Lower lobe of right lung (tissue), 2 donors: ENCODE measurements around the gene NAA80. TPM values are rescaled to one million over a fixed set of nuclear protein-coding genes. Genes with fewer than 3 reads are reported as not detected.

ENCODE experiments used
- ATAC-seq, 2 donors: fragments of 200-7000 bp; cut with Tn5 transposase; one replicate each; pipeline ENCODE4 v1.9.1; 2020 to 2022; ENCODE audit warnings: mild to moderate bottlenecking in 2 of 2, moderate library complexity in 2 of 2
- DNase-seq: peaks from one replicate; pipeline ENCODE4 v3.0.0-alpha.2; 2020
- H3K27ac ChIP-seq: fragments of 200-600 bp; one replicate; pipeline ENCODE4 v1.8.0; 2022
- H3K27me3 ChIP-seq: fragments of 200-600 bp; one replicate; pipeline ENCODE4 v1.8.0; 2022; ENCODE audit warnings: low read depth
- H3K36me3 ChIP-seq: fragments of 200-600 bp; one replicate; pipeline ENCODE4 v1.8.0; 2022; ENCODE audit warnings: mild to moderate bottlenecking
- H3K4me1 ChIP-seq: fragments of 200-600 bp; one replicate; pipeline ENCODE4 v1.8.0; 2022
- H3K4me3 ChIP-seq: fragments of 200-600 bp; one replicate; pipeline ENCODE4 v1.8.0; 2022; ENCODE audit warnings: mild to moderate bottlenecking
- H3K9me3 ChIP-seq: fragments of 200-600 bp; one replicate; pipeline ENCODE4 v1.8.0; 2022
- CTCF ChIP-seq: fragments of 200-600 bp; IDR thresholded peaks from one replicate; pipeline ENCODE4 v1.8.0; 2022; ENCODE audit warnings: antibody characterized with exemption, mild to moderate bottlenecking
- intact Hi-C: fragments of 100-400 bp; cut with DNase I; formaldehyde crosslinking; loops from one replicate; pipeline ENCODE4 v1.11.0; 2022
- total RNA-seq: library from RNA; stranded (reverse); fragmentation: NEBNext Ultra II Directional; extraction: Animal tissue kit (Norgen Biotek cat#: 25700); gene quantifications from one replicate; pipeline ENCODE4 v1.2.1, GENCODE V29; 2021
- donor health status: DM: no; HTN: yes; CAD: no; lungs with severe emphysema.

The NAA80 gene
- total RNA-seq, 1 donor from 2014 or later: 9.3 TPM

DNA sequence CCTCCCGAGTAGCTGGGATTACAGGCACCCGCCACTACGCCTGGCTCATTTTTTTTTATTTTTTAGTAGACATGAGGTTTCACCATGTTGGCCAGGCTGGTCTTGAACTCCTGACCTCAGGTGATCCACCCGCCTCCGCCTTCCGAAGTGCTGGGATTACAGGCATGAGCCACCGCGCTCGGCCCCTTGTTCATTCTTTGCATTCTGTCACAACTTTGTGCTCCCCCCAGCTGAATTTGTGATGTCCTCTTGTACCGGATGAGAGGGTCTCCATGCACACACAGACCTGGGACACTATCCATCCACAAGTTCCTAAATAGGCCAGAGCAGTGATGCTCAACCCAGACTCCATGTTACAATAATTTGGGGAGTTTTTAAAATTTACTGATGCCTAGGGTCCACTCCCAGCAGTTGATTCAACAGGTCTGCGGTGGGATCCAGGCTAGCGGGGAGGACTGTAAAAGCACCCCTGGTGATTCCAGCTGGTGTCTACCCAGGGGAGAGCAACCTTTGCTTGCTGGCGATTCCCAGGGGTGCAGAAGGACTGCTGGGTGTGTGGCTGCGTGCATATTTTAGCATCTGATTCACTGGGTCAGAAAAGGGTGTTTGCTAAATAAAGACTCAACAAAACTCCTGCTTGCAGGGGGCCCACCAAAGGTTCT, 40.4 kb upstream of the NAA80 start:
- peak overlapping the region; percentile 84 for H3K4me3 ChIP-seq
- intact Hi-C loops: no loop called here

DNA sequence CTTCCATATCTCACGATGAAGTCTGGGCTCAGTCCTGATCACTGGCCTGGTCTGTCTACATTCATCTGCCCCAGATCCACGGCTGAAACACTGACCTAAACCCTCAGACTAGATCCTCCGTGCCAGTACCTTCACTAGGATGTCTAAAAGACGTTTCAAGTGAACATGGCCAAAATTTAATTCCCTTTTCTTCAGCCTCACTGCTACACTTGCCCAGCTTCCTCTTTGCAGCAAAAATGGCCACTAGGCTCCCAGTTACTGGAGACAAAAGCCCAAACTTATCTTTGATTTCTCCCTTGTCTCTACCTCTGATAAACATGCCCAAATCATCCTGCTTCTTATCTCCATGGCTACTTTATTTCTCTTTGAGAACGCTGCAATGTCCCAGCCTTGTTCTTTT, 39.8 kb upstream of the NAA80 start:
- Histone ChIP-seq H3K4me3 (peak overlapping the region; percentile 84), H3K9me3 (no peaks in the 10 kb centered on the region), H3K4me1 (peaks cover 69% of the 10 kb centered on the region), H3K27ac (peak overlapping the region; percentile 98), H3K36me3 (no peaks in the 10 kb centered on the region), H3K27me3 (no peaks in the 10 kb centered on the region)
- DNase-seq (no peak), ATAC-seq (no peak)
- no peak for TF ChIP-seq CTCF
- intact Hi-C loops: no loop called here

More for the DNA sequence above, 40.4 kb upstream of the NAA80 start:
- H3K4me1 ChIP-seq: peaks cover 63% of the 10 kb centered on the region
- H3K36me3 ChIP-seq: no peaks in the 10 kb centered on the region
- no peak for TF ChIP-seq CTCF
- H3K9me3 ChIP-seq: no peaks in the 10 kb centered on the region
- ATAC-seq (no peak), DNase-seq (peak; percentile 48)
- peak overlapping the region; percentile 98 for H3K27ac ChIP-seq
- no peaks in the 10 kb centered on the region for H3K27me3 ChIP-seq

DNA sequence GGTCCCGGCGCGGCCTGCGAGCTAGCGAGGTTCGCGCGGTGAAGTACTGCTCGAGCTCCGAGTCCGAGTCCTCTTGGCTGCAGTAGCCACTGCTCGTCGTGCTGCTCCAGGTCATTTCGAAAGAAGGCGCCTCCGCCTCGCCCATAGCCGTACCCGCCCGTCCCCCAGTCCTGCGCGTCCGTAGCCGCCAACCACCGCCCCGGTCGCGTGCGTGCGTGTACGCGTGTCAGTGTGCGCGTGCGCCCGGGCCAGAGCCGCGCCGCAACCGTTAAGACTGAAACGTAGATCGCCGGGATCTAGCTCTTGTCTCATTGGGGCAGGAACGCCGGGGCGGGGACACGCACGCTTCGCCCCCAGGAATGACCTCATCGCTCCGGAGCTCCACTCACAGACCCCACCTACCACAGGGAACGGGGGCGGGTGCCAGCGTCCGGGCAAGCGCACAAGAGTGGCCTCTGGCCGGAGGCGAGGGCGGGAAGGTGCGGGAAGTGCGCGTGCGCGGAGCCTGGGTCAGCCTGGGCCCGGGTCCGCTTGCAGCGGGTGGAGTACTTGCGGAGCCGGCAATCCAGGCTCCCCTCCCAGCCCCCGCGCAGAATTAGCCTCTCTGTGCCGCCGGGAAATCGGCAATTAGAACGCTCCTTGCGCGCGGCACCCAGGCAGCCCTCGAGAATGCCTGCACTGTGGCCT, 38.1 kb upstream of the NAA80 start:
- ATAC-seq (peak; percentile 91 to 95), DNase-seq (peak; percentile 100)
- Histone ChIP-seq H3K9me3 (no peaks in the 10 kb centered on the region), H3K4me1 (peaks cover 78% of the 10 kb centered on the region), H3K27me3 (no peaks in the 10 kb centered on the region), H3K36me3 (peaks cover 11% of the 10 kb centered on the region), H3K27ac (peak overlapping the region; percentile 98), H3K4me3 (peak overlapping the region; percentile 84)
- TF ChIP-seq CTCF: no peak
- intact Hi-C loops: no loop called here

DNA sequence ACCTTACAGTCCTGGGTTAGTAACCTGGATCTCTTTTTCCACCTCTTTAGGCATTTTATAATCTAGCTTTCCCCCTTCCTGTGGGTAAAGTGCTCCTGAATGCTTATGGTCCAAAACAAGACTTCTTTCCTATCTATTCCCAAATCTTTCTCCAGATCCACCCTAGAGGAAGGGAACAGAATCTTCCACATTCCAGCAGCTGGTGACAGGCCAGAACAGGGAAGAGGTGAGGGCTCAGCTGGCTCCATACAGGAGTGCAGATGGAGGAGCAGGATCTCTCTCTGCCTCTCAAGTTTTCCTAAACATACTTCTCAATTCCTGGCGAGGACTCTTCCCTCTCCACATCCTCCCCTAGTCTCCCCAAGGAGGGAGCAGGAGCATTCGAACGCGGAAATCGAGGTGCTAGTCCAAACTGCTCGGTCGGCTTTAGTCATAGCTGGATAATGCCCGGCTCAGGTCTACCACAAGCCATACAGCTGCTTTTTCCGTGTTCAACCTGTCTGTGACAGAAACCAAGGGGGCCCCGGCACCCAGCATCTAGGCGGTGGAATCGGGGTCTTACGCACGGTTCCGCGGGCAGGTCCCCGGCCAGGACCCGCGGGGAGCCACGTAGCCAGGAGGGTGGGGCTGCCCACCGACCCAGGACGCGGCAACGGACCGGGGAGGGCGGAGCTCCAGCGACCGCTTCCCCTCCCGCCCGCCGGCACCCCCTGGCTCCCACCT, 37.4 kb upstream of the NAA80 start:
- intact Hi-C loops: no loop called here
- Histone ChIP-seq H3K4me1 (peaks cover 73% of the 10 kb centered on the region), H3K27me3 (no peaks in the 10 kb centered on the region), H3K27ac (peak overlapping the region; percentile 98), H3K36me3 (peaks cover 18% of the 10 kb centered on the region), H3K4me3 (peak overlapping the region; percentile 84), H3K9me3 (no peaks in the 10 kb centered on the region)
- TF ChIP-seq CTCF: no peak
- DNase-seq (no peak), ATAC-seq (peak in 1 of 2 donors; percentile 47)

- TF ChIP-seq CTCF: no peak
- Histone ChIP-seq H3K4me1 (peaks cover 55% of the 10 kb centered on the region), H3K27me3 (no peaks in the 10 kb centered on the region), H3K9me3 (no peaks in the 10 kb centered on the region), H3K36me3 (peaks cover 39% of the 10 kb centered on the region), H3K4me3 (peak overlapping the region; percentile 15), H3K27ac (peak overlapping the region; percentile 98)
- intact Hi-C loops: no loop called here
- ATAC-seq (no peak), DNase-seq (no peak)
Observed at GRCh38 chr3:50334339-50335075, 35.3 kb upstream of the NAA80 start.
